ENCODE results near the gene FAM186B. TPM values are rescaled to one million over a fixed set of nuclear protein-coding genes. Genes with fewer than 3 reads are reported as not detected.
A peak's percentile ranks its signal among the peaks of the same experiment; 100 is the strongest.

FAM186B gene
- polyA plus RNA-seq, 3 donors from 2014 or later: not detected

- H3K27ac Mint-ChIP-seq: no peak overlapping the region
- peak in 1 of 3 donors; percentile 21 for DNase-seq
- no peak overlapping the region for H3K4me3 Mint-ChIP-seq
- H3K27me3 Mint-ChIP-seq (ENCODE audit: low read depth in 3 of 3): peaks cover 0 to 8% (median 0%) of the 10 kb centered on the region in 3 donors
- no peaks in the 10 kb centered on the region for H3K9me3 Mint-ChIP-seq
- H3K36me3 Mint-ChIP-seq: peaks cover 0 to 9% (median 5%) of the 10 kb centered on the region in 3 donors
- H3K4me1 Mint-ChIP-seq: peaks cover 0 to 3% of the 10 kb centered on the region in 2 donors
These were observed 51.8 kb downstream of the FAM186B start for GRCh38 chr12:49553512-49554088.

GRCh38 chr12:49552899-49553298, 52.5 kb downstream of the FAM186B start:
- no peak for DNase-seq
- peaks cover 0 to 8% (median 4%) of the 10 kb centered on the region in 3 donors for H3K27me3 Mint-ChIP-seq (ENCODE audit: low read depth in 3 of 3)
- no peak overlapping the region for H3K27ac Mint-ChIP-seq
- no peaks in the 10 kb centered on the region for H3K9me3 Mint-ChIP-seq
- H3K36me3 Mint-ChIP-seq: peaks cover 0 to 4% (median 4%) of the 10 kb centered on the region in 3 donors
- H3K4me3 Mint-ChIP-seq: no peak overlapping the region
- peaks cover 6% of the 10 kb centered on the region in 2 donors for H3K4me1 Mint-ChIP-seq

GRCh38 chr12:49552425-49552824, 53.0 kb downstream of the FAM186B start:
- peaks cover 0 to 9% (median 7%) of the 10 kb centered on the region in 3 donors for H3K27me3 Mint-ChIP-seq (ENCODE audit: low read depth in 3 of 3)
- peak overlapping the region in 1 of 6 donors; percentile 3 for H3K27ac Mint-ChIP-seq
- no peak overlapping the region for H3K4me3 Mint-ChIP-seq
- peaks cover under 1 to 4% (median 4%) of the 10 kb centered on the region in 3 donors for H3K36me3 Mint-ChIP-seq
- peaks cover 6% of the 10 kb centered on the region in 2 donors for H3K4me1 Mint-ChIP-seq
- DNase-seq: no peak
- H3K9me3 Mint-ChIP-seq: no peaks in the 10 kb centered on the region

GRCh38 chr12:49552014-49552413, 53.4 kb downstream of the FAM186B start:
- H3K36me3 Mint-ChIP-seq: peaks cover 4% of the 10 kb centered on the region in 3 donors
- H3K27me3 Mint-ChIP-seq (ENCODE audit: low read depth in 3 of 3): peaks cover 2 to 12% (median 7%) of the 10 kb centered on the region in 3 donors
- H3K27ac Mint-ChIP-seq: no peak overlapping the region
- H3K9me3 Mint-ChIP-seq: no peaks in the 10 kb centered on the region
- no peak for DNase-seq
- peaks cover 6% of the 10 kb centered on the region in 2 donors for H3K4me1 Mint-ChIP-seq
- no peak overlapping the region for H3K4me3 Mint-ChIP-seq

GRCh38 chr12:49550693-49551252, 54.7 kb downstream of the FAM186B start:
- H3K4me3 Mint-ChIP-seq: peak overlapping the region in 1 of 5 donors; percentile 67
- H3K36me3 Mint-ChIP-seq: peaks cover 0 to 5% (median under 1%) of the 10 kb centered on the region in 3 donors
- no peak overlapping the region for H3K27ac Mint-ChIP-seq
- no peak for DNase-seq
- no peaks in the 10 kb centered on the region for H3K9me3 Mint-ChIP-seq
- H3K4me1 Mint-ChIP-seq: peaks cover 6% of the 10 kb centered on the region in 2 donors
- H3K27me3 Mint-ChIP-seq (ENCODE audit: low read depth in 3 of 3): peaks cover 4 to 12% (median 7%) of the 10 kb centered on the region in 3 donors

GRCh38 chr12:49549735-49550692, 55.4 kb downstream of the FAM186B start:
- Mint-ChIP-seq H3K27me3 (ENCODE audit: low read depth in 3 of 3) (peaks cover 4 to 12% (median 7%) of the 10 kb centered on the region in 3 donors), H3K4me3 (peak overlapping the region in 3 of 5 donors; percentile 33 to 84 (median 67)), H3K4me1 (peaks cover 6% of the 10 kb centered on the region in 2 donors), H3K36me3 (peaks cover 0 to 5% (median 0%) of the 10 kb centered on the region in 3 donors), H3K9me3 (no peaks in the 10 kb centered on the region), H3K27ac (peak overlapping the region in 1 of 6 donors; percentile 81)
- no peak for DNase-seq

GRCh38 chr12:49548822-49549648, 56.4 kb downstream of the FAM186B start:
- Mint-ChIP-seq H3K4me3 (peak overlapping the region; percentile 63 to 84 (median 76)), H3K36me3 (peaks cover 0 to 5% (median 0%) of the 10 kb centered on the region in 3 donors), H3K4me1 (peaks cover 6% of the 10 kb centered on the region in 2 donors), H3K27me3 (ENCODE audit: low read depth in 3 of 3) (peaks cover 4 to 14% (median 7%) of the 10 kb centered on the region in 3 donors), H3K9me3 (peaks cover 0 to 2% (median 0%) of the 10 kb centered on the region in 6 donors), H3K27ac (peak overlapping the region in 1 of 6 donors; percentile 61)
- DNase-seq: peak; percentile 23 to 34 (median 26)

GRCh38 chr12:49548481-49548821, 57.0 kb downstream of the FAM186B start:
- Mint-ChIP-seq H3K27me3 (ENCODE audit: low read depth in 3 of 3) (peaks cover 4 to 15% (median 7%) of the 10 kb centered on the region in 3 donors), H3K27ac (peak overlapping the region in 1 of 6 donors; percentile 30), H3K4me1 (peaks cover 6% of the 10 kb centered on the region in 2 donors), H3K9me3 (peaks cover 0 to 2% (median 0%) of the 10 kb centered on the region in 6 donors), H3K4me3 (peak overlapping the region in 3 of 5 donors; percentile 63 to 84 (median 76)), H3K36me3 (peaks cover 0 to 5% (median 0%) of the 10 kb centered on the region in 3 donors)
- DNase-seq: no peak

GRCh38 chr12:49547090-49547690, 58.2 kb downstream of the FAM186B start:
- H3K4me3 Mint-ChIP-seq: peak overlapping the region in 1 of 5 donors; percentile 44
- H3K9me3 Mint-ChIP-seq: peaks cover 0 to 2% (median 0%) of the 10 kb centered on the region in 6 donors
- H3K27me3 Mint-ChIP-seq (ENCODE audit: low read depth in 3 of 3): peaks cover 4 to 14% (median 7%) of the 10 kb centered on the region in 3 donors
- H3K36me3 Mint-ChIP-seq: peaks cover 0 to 5% (median 0%) of the 10 kb centered on the region in 3 donors
- H3K4me1 Mint-ChIP-seq: peaks cover 6% of the 10 kb centered on the region in 2 donors
- no peak overlapping the region for H3K27ac Mint-ChIP-seq
- DNase-seq: no peak

GRCh38 chr12:49546481-49546880, 59.0 kb downstream of the FAM186B start:
- Mint-ChIP-seq H3K4me3 (no peak overlapping the region), H3K4me1 (peaks cover 6% of the 10 kb centered on the region in 2 donors), H3K27me3 (ENCODE audit: low read depth in 3 of 3) (peaks cover 4 to 14% (median 7%) of the 10 kb centered on the region in 3 donors), H3K36me3 (peaks cover 0 to 5% (median 0%) of the 10 kb centered on the region in 3 donors), H3K27ac (no peak overlapping the region), H3K9me3 (peaks cover 0 to 2% (median 0%) of the 10 kb centered on the region in 6 donors)
- DNase-seq: no peak

GRCh38 chr12:49545815-49546214, 59.6 kb downstream of the FAM186B start:
- H3K36me3 Mint-ChIP-seq: peaks cover 0 to 5% (median 0%) of the 10 kb centered on the region in 3 donors
- no peak for DNase-seq
- H3K27me3 Mint-ChIP-seq (ENCODE audit: low read depth in 3 of 3): peaks cover 6 to 13% (median 7%) of the 10 kb centered on the region in 3 donors
- no peak overlapping the region for H3K4me3 Mint-ChIP-seq
- H3K9me3 Mint-ChIP-seq: peaks cover 0 to 2% (median 0%) of the 10 kb centered on the region in 6 donors
- H3K27ac Mint-ChIP-seq: no peak overlapping the region
- peaks cover 6% of the 10 kb centered on the region in 2 donors for H3K4me1 Mint-ChIP-seq

Data from immature natural killer cell (primary cell).